ENCODE measurements around the gene PRR35.
"Not testable (repeated sequence)": the region's sequence is repeated elsewhere in the genome, so short reads cannot be mapped to it uniquely, and the experiment has no call there.

The PRR35 gene

DNA sequence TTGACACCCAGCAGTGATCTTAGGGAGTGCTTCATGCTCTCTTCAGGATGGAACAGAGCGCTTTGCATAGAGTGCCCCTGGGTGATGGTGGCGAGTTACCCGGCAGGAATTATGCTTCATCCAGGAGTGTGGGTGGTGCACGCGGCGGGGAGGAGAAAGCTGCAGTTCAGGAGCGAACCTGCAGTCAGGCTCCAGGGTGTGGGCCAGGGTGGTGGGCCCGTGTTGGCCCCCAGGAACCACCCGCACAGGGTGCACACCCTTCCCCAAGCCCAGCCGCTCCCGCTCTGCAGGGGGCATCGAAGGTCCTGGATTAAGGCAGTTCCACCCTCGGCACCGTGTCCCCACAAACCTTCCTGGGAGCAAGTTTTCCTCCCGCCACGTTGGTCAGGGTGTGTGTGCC lies 33.6 kb downstream of the PRR35 start:
- ChIA-PET POLR2A (no interaction called here), CTCF (interaction anchor here (1.2 to 1.5 kb wide), 2 partner anchors 10 to 87 kb away, joined by 4 read pairs; partner anchors contain the start of gene STUB1)
- no peak for DNase-seq (ENCODE audit: extremely low spot score)
- TF ChIP-seq, protein P1, sequence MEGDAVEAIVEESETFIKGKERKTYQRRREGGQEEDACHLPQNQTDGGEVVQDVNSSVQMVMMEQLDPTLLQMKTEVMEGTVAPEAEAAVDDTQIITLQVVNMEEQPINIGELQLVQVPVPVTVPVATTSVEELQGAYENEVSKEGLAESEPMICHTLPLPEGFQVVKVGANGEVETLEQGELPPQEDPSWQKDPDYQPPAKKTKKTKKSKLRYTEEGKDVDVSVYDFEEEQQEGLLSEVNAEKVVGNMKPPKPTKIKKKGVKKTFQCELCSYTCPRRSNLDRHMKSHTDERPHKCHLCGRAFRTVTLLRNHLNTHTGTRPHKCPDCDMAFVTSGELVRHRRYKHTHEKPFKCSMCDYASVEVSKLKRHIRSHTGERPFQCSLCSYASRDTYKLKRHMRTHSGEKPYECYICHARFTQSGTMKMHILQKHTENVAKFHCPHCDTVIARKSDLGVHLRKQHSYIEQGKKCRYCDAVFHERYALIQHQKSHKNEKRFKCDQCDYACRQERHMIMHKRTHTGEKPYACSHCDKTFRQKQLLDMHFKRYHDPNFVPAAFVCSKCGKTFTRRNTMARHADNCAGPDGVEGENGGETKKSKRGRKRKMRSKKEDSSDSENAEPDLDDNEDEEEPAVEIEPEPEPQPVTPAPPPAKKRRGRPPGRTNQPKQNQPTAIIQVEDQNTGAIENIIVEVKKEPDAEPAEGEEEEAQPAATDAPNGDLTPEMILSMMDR (IDR thresholded peaks at IDR 0.05; ENCODE audit: control extremely low read depth, extremely low read depth, low read depth, missing control alignments): no peak

DNA sequence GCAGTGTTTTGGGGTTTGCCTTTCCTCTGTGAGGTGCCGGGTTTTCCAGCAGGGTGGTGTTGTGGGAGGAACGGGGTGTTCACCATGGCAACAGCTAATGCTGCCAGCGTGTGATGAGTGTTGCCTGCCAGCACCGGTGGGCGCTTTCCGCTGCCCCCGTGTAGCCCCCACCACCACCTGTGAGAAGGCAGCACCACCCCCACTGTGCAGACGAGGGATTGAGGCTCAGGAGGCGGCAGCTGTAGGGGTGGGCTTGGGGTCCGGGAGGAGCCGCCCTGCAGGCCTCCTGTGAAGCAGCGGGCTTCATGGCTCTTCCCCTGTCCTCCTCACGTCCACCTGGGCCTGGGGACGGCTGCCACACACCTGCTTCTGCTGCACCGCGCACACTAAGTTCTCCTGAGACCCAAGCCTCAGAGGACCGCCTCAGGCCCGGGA lies 34.9 kb downstream of the PRR35 start:
- POLR2A ChIA-PET: no interaction called here
- TF ChIP-seq, protein P1 (IDR thresholded peaks at IDR 0.05; ENCODE audit: control extremely low read depth, extremely low read depth, low read depth, missing control alignments): no peak
- CTCF ChIA-PET: no interaction called here
- DNase-seq (ENCODE audit: extremely low spot score): no peak

DNA sequence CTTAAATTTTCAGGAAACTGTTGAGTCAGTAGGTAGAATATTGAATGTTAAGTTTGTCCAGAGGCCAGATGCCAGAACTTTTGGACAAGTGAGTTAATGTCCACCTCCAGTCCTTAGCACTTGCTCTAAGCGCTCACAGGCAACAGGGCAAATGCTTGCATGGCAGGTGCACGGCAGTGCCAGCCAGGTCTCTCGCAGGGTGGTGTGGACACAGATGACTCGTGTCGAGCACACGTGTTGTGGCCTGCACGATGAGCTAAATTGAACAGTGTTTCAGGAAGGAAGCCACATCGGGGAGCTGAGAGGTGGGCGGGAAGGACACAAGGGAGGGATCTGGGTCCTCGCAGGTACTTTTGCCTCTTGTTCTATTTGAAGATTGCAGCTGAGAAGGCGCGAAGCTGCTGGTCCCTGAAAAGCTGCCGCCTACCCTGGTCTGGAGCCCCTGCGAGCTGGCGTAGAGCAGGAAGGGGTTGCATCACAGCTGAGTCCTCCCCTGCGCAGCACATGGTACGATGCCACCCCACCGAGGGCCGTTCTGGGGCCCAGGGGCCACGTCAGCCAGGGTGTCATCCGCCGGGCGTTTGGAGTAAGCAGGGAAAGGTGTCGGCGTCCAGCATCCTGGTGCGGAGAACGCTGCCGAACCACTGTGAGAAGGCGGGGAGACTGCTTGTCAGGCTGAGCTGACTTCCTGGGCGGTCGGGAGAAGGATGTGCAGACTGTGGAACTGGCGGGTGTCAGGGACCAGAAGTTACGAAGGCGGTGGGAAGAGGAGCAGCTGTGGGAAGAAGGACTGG lies 35.9 kb downstream of the PRR35 start:
- POLR2A ChIA-PET: no interaction called here
- DNase-seq (ENCODE audit: extremely low spot score): no peak
- CTCF ChIA-PET: interaction anchor here (1.0 kb wide), 1 partner anchor 11 kb away, joined by 3 read pairs; no protein-coding TSS in a partner anchor
- TF ChIP-seq, protein P1 (IDR thresholded peaks at IDR 0.05; ENCODE audit: control extremely low read depth, extremely low read depth, low read depth, missing control alignments): no peak

DNA sequence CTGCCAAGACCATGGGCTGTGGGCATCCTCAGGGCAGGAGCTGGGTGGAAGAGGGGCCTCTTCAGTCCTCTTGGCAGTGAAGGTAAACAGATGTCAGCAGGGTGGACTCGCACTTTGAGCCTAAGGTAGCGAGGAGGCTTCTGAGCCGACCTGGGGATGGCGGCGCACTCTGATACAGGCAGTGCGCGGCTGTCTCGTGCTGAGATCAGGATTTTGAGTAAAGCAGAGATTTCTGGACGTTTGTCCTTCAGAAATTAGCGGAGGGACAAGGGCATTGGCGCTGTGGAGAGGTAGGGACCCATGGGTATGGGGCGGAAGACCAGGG lies 36.5 kb downstream of the PRR35 start:
- TF ChIP-seq, protein P1 (IDR thresholded peaks at IDR 0.05; ENCODE audit: control extremely low read depth, extremely low read depth, low read depth, missing control alignments): no peak
- ChIA-PET CTCF (interaction anchor here (1.0 kb wide), 1 partner anchor 12 kb away, joined by 3 read pairs; no protein-coding TSS in a partner anchor), POLR2A (no interaction called here)
- no peak for DNase-seq (ENCODE audit: extremely low spot score)

DNA sequence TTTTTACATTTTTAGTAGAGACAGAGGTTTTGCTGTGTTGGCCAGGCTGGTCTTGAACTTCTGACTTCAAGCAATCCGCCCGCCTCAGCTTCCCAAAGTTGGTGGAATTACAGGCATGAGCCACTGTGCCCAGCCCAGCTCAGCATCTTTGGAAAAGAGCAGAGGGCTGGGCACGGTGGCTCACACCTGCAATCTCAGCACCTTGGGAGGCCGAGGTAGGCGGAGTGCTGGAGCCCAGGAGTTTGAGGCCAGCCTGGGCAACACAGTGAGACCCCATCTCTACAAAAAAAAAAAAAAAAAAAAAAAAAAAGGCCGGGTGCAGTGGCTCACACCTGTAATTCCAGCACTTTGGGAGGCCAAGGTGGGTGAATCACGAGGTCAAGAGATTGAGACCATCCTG lies 37.5 kb downstream of the PRR35 start:
- CTCF ChIA-PET; DNase-seq (ENCODE audit: extremely low spot score); POLR2A ChIA-PET: not testable (repeated sequence)

DNA sequence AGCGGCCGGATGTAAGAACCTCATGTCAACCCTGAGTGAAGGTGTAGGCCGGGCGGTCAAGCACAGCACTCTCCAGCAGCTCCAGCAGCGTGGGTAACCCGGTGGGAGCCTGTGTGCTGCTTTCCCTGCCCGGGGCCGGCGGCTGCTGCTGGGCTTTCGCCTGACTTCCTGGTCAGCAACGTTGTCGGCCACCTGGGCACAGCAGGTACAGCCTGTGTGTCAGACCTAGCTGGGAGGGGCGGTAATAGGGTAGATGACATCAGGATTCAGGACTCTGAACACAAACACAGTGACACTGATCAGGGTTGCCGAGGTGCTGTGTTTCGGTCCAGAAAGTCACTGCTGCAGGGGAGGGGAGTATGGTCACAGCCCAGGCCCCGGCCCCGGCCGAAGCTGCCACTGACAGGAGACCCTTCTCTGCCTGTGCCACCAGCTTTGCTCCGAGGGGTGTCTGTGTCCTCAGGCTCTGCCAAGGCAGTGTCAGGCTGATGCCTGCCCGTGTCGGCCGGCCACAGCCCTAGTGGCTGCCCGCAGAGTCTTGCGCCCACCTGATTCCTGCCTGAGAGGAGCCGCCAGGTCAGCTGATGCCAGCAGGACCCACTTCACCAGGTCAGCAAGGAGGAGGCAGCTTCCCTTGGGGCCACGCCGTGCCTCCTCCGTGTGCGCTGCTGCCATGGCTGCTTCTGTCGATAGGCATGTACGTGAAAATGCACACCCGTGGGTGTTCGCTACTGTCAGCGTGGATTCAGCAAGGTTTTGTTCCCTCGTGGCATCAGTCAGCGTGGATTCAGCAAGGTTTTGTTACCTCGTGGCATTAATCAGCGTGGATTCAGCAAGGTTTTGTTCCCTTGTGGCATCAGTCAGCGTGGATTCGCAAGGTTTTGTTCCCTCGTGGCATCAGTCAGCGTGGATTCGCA lies 38.9 kb downstream of the PRR35 start:
- DNase-seq (ENCODE audit: extremely low spot score): no peak
- TF ChIP-seq, protein P1 (IDR thresholded peaks at IDR 0.05; ENCODE audit: control extremely low read depth, extremely low read depth, low read depth, missing control alignments): no peak
- ChIA-PET CTCF (interaction anchor here (1.4 to 1.5 kb wide), 2 partner anchors 10 to 11 kb away, joined by 3 to 6 read pairs; no protein-coding TSS in a partner anchor), POLR2A (no interaction called here)

Measured in GM10248 (cell line).